Left ventricle myocardium inferior (tissue), 1 donor: ENCODE measurements around the gene CIAO3. TPM values are rescaled to one million over a fixed set of nuclear protein-coding genes. Genes with fewer than 3 reads are reported as not detected.

ENCODE experiments used
- DNase-seq: peaks from one replicate; pipeline ENCODE4 v3.0.0-alpha.2; 2020
- H3K27ac ChIP-seq: fragments of 200-600 bp; replicated peaks from 2 replicates; pipeline ENCODE4 v1.8.0; 2021
- H3K27me3 ChIP-seq: fragments of 200-600 bp; 2 replicates; pipeline ENCODE4 v1.8.0; 2021; ENCODE audit warnings: low read depth
- H3K36me3 ChIP-seq: fragments of 200-600 bp; 2 replicates; pipeline ENCODE4 v1.8.0; 2021
- H3K4me1 ChIP-seq: fragments of 200-600 bp; 2 replicates; pipeline ENCODE4 v1.8.0; 2021
- H3K4me3 ChIP-seq: fragments of 200-600 bp; 2 replicates; pipeline ENCODE4 v1.8.0; 2021; ENCODE audit warnings: mild to moderate bottlenecking, moderate library complexity
- H3K9me3 ChIP-seq: fragments of 200-600 bp; replicated peaks from 2 replicates; pipeline ENCODE4 v1.8.0; 2021
- intact Hi-C: fragments of 100-400 bp; cut with micrococcal nuclease; formaldehyde crosslinking; loops from one replicate; pipeline ENCODE4 v1.11.0; 2022
- total RNA-seq: library from RNA; stranded (reverse); fragmentation: NEBNext Ultra II Directional; extraction: Animal tissue kit (Norgen Biotek cat#: 25700); gene quantifications from one replicate; pipeline ENCODE4 v1.2.1, GENCODE V29; 2021
- TF ChIP-seq, protein P1 (sequence below): fragments of 200-600 bp; IDR thresholded peaks from 2 replicates; pipeline ENCODE4 v1.8.0; 2021; ENCODE audit warnings: antibody characterized with exemption, mild to moderate bottlenecking, borderline replicate concordance
- donor health status: DM: no; HTN: yes; CAD: no; lungs with severe emphysema.

CIAO3 gene
- total RNA-seq, 1 donor from 2014 or later: 30.3 TPM

DNA sequence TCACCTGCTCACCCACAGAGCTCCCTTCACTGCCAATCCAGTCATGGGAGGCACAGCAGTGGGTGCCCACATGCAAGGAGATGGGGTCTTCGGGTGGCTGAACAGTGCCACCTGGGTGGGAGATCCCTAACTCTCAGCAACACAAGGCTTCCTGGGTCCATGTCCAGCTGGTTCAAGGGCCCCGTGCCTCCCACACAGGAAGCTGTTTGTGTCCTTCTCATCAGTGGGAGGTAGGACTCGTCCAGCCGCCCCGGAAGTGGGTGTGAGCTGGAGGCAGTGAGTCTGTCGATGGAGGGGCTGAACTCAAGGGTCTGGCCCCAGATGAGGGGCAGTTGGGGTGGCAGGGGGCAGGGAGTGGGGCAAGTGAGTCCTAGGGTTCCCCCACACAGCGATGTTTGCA is 36.8 kb downstream of the CIAO3 start:
- Histone ChIP-seq H3K4me1 (peaks cover 15% of the 10 kb centered on the region), H3K4me3 (no peak overlapping the region), H3K36me3 (no peaks in the 10 kb centered on the region), H3K27me3 (peaks cover 98% of the 10 kb centered on the region), H3K9me3 (no peaks in the 10 kb centered on the region), H3K27ac (no peak overlapping the region)
- intact Hi-C loops: no loop called here
- DNase-seq: no peak
- TF ChIP-seq, protein P1, sequence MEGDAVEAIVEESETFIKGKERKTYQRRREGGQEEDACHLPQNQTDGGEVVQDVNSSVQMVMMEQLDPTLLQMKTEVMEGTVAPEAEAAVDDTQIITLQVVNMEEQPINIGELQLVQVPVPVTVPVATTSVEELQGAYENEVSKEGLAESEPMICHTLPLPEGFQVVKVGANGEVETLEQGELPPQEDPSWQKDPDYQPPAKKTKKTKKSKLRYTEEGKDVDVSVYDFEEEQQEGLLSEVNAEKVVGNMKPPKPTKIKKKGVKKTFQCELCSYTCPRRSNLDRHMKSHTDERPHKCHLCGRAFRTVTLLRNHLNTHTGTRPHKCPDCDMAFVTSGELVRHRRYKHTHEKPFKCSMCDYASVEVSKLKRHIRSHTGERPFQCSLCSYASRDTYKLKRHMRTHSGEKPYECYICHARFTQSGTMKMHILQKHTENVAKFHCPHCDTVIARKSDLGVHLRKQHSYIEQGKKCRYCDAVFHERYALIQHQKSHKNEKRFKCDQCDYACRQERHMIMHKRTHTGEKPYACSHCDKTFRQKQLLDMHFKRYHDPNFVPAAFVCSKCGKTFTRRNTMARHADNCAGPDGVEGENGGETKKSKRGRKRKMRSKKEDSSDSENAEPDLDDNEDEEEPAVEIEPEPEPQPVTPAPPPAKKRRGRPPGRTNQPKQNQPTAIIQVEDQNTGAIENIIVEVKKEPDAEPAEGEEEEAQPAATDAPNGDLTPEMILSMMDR: no peak

DNA sequence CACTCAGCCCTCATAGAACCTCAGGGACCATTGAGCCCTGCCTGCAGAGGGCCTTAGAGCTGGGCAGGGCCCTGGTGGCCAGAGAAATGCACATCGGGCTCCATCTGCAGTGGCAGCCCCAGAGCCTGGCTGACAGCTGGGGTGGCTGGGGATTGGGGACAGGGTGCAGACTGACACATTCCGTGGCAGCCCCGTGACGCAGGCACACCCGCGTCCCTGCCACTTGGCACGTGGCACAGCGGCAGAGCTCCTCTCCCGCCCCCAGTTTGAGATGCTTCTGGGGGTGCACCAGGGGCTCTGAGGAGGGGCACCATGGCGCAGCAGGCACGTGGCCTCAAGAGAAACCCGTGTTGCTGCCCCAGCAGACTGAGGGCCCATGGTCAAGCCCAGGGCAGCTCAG is 37.4 kb downstream of the CIAO3 start:
- Histone ChIP-seq H3K4me3 (no peak overlapping the region), H3K9me3 (no peaks in the 10 kb centered on the region), H3K36me3 (no peaks in the 10 kb centered on the region), H3K4me1 (peaks cover 15% of the 10 kb centered on the region), H3K27ac (no peak overlapping the region), H3K27me3 (peaks cover 98% of the 10 kb centered on the region)
- TF ChIP-seq, protein P1: no peak
- intact Hi-C loops: no loop called here
- no peak for DNase-seq

DNA sequence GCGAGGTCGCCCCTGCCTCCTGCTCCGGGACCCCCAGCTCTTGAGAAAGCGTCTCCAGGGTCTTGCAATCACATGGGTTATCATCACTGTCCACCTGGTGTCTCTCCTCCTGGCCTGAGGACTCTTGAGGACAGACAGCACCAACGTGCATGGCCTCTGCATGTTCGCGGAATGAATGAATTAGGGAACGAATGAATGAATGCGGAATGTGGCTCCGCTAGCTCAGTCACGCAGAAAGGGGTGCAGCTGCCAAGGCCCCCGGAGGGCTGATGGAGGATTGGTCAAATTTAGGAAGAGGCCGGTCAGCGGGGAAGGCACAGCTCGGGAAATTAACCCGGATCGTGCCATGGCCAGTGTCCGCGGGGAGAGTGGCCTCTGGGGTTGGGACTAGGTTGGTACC is 38.5 kb downstream of the CIAO3 start:
- Histone ChIP-seq H3K27ac (no peak overlapping the region), H3K27me3 (peaks cover 99% of the 10 kb centered on the region), H3K9me3 (no peaks in the 10 kb centered on the region), H3K36me3 (no peaks in the 10 kb centered on the region), H3K4me1 (peaks cover 15% of the 10 kb centered on the region), H3K4me3 (no peak overlapping the region)
- intact Hi-C loops: no loop called here
- TF ChIP-seq, protein P1: no peak
- no peak for DNase-seq

DNA sequence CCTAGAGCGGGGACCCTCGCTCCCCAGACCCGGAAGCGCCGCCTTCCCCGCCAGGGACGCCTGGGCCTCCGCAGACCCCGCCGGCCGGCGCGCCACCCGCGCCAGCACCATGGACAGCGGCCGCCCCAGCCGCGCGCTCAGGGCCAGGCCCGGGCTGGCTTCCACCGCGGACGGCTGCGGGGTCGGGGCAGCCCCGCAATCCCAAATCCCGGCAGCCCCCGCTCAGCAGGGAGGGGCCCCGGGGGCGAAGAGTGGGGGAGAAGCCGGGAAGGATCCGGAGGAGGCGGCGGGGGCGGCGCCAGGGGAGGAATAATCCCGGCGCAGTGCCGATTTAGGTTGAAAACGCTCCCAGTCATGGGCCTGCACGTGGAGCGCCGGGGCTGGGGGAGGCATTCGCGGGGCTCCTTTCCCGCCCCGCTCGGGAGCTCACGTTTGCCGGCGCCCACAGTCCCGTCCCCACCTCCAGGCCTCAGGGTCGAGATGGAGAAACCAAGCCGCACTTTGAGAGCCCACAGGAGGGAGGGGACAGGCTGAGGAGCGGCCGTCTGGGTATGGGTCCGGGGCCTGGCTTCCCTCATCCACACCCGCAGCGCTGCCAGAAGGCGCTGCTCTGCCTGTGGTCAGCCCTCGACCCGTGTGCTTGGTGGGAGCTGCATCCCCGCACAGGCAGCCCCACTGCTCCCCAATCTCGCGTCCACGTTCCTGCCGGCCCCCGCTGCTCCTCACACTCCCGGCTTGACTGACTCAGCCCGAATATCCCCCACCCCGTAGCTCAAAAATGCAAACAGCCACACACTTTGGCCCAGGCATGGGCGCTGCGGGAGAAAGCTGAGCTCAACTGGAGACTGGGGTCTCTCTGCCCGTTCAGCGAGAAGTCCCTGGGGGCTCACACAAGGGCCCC is 39.9 kb downstream of the CIAO3 start:
- DNase-seq: no peak
- H3K27me3 ChIP-seq: peaks cover 99% of the 10 kb centered on the region
- no peaks in the 10 kb centered on the region for H3K36me3 ChIP-seq
- intact Hi-C loops: no loop called here
- H3K27ac ChIP-seq: no peak overlapping the region
- no peaks in the 10 kb centered on the region for H3K9me3 ChIP-seq
- TF ChIP-seq, protein P1: no peak
- H3K4me1 ChIP-seq: peaks cover 12% of the 10 kb centered on the region
- no peak overlapping the region for H3K4me3 ChIP-seq

DNA sequence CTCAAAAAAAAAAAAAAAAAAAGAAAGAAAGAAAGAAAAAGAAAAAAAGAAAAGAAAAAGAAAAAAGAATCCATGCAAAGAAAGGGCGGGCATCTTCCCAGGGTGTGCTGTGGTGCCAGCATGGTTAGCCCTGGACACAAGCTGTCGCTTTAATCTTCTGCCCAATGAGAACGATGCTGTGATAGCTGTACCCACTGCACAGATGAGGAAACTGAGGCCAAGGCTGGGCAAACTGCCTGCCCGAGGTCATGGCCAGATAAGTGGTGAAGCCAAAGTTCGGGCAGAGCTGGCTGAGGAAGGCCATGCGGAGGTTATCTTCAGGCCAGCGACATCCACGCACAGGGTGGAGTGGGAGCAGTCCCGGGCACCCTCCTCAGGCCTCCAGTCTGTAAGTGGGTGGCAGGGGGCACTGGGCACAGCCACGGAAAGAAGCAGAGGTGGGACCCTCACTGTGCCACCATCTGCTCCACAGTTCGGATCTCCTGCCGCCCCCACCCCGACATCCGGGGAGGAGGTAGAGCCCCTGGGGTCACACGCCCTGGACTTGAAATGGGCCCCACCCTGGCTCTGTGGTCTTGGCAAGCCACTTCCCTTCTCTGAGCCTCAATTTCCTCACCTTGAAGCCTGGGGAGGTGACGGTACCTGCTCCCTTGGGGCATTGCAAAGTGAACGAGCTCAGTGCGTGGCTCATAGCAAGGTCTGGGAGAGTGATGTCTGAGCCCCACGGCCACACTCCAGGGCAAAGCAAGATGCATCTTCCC is 41.7 kb downstream of the CIAO3 start:
- Histone ChIP-seq H3K27me3 (peaks cover 100% of the 10 kb centered on the region), H3K4me1 (peaks cover 29% of the 10 kb centered on the region), H3K4me3 (no peak overlapping the region), H3K9me3 (no peaks in the 10 kb centered on the region), H3K27ac (no peak overlapping the region), H3K36me3 (no peaks in the 10 kb centered on the region)
- TF ChIP-seq, protein P1: no peak
- intact Hi-C loops: no loop called here
- no peak for DNase-seq
